Iris pigment epithelial cell (primary cell): ENCODE data around the gene COL11A2.
A peak's percentile ranks its signal among the peaks of the same experiment; 100 is the strongest.
"Not testable (repeated sequence)": the region's sequence is repeated elsewhere in the genome, so short reads cannot be mapped to it uniquely, and the experiment has no call there.

Experiments
- DNase-seq: peaks from one replicate; pipeline ENCODE4 v3.0.0-alpha.2; 2011; ENCODE audit warnings: low read depth

Gene COL11A2

DNA sequence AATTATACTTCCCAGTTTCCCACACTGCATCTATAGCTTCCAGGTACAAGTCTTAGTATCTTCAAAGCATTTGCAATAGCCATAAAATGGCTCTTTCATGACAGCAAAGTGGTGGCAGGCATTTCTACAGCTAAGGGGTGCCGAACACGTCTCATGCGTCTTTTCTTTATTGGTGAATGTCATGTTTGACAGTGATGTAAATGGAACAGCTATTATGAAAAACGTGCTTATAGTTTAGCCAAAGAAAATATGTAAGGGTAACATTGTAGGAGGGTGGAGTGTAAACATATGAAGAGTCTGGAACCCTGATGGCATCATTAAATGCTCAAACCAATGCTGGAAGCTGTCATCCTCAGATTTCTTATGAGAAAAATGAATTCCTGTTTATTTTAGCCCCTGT, 37.9 kb downstream of the COL11A2 start:
- no peak for DNase-seq

- no peak for DNase-seq
These were observed 41.2 kb downstream of the COL11A2 start for GRCh38 chr6:33151050-33151449.

DNA sequence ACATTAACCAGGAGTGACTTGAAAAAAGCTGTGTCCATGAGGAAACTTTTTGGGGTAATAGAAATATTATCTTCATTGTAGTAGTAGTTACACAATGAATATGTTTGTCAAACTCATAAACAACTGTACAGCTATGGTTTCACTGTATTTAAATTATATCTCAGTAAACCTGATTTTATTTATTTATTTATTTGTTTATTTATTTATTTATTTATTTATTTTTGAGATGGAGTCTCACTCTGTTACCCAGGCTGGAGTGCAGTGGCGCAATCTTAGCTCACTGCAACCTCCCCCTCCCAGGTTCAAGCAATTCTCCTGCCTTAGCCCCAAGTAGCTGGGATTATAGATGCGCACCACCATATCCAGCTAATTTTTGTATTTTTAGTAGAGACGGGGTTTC, 41.7 kb downstream of the COL11A2 start:
- not testable (repeated sequence) for DNase-seq

GRCh38 chr6:33147807-33148666, 44.2 kb downstream of the COL11A2 start:
- DNase-seq: peak; percentile 52

- peak; percentile 22 for DNase-seq
These were observed 47.9 kb downstream of the COL11A2 start for GRCh38 chr6:33144373-33144772.

DNA sequence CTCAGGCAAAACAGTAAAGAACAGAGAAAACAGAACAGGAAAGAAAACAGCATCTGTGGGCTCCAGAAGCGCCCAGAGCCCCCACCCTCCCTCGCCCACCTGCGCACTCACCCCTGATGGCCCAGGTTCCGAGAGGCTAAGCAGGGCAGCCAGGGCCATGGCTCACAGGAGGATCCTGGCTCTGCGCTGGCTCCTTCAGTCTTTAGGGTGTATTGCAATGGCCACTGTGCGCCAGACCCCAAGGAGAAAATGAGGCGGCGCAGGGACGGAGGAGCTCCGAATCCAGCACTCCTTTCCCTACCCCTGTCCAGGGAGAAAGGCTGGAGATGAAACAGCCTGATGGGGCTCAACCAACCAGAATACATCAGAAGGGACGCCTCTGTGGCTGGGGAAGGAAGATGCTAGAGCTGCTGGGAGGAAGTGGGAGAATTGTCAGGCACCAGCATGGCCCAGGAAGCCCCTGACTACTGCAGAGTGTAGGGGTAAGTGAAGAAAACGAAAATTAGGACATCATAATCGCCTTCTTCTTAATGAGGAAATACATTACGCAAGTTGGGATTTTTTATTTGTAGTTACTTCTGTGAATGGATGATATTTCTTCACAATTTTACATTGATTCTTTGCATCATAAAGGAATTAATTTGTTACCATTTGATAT, 49.0 kb downstream of the COL11A2 start:
- no peak for DNase-seq

DNA sequence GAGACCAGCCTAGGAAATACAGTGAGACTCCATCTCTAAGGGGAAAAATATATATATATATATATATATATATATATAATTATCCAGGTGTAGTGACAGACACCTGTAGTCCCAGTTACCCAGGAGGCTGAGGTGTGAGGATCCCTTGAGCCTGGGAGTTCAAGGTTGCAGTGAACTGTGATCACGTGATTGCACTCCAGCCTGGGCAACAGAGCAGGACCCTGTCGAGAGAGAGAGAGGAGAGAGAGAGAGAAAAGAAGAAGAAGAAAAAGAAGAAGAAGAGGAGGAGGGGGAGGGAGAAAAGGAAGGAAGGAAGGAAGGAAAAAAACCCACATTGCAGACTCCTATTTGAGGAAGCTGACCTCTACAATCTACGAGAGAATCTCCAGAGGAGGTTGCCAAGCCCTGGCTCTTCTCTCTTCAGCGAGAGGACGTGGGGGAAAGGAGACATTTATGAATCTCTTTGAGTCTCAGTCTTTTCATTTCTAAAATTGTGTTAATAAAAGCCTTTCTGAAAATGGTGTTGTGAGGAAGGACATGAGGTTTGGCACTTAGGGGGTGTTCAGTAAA, 49.7 kb downstream of the COL11A2 start:
- DNase-seq: no peak

DNA sequence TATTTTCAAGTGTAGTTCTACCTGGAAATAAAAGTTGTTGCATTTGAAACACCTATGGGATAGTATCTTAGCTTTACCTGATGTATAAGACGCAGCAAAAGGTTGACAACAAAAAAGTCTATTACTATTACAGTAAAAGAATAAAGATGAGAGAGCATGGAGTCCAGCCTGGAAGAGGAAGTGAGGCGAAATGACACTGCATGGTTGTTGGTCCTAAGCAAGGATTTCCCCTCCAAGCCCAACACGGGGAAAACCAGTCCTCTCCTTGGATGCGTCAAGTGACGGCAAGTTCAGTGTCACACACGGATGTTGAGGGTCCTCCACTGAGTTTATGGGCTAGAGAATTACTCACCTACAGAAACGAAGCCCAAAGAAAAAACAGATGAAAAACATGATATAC, 51.7 kb downstream of the COL11A2 start:
- no peak for DNase-seq

DNA sequence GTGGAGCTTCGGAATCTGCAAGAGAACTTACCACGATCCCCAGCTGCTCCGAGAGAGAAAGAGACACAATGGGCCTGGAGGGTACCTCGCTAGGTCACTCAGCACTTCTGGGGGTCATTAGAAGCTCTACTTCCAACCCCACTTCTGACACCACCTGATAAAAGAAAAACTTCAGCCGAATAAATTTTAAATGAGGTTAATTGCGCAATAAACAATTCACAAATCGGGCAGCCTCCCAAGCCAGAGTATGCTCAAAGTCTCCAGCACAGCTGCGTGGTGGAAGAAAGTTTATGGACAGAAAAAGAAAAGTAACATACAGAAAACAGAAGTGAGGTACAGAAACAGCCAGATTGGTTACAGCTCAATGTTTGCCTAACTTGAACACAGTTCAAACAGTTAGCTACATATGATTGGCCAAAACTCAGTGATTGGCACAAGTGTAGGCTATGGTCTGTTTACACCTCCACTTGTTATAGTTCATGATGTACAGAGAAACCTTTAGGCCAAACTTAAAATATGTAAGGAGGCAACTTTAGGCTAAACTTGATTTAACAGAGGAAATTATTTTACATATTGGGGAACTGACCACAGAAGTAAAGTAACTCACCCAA, 52.6 kb downstream of the COL11A2 start:
- DNase-seq: no peak

DNA sequence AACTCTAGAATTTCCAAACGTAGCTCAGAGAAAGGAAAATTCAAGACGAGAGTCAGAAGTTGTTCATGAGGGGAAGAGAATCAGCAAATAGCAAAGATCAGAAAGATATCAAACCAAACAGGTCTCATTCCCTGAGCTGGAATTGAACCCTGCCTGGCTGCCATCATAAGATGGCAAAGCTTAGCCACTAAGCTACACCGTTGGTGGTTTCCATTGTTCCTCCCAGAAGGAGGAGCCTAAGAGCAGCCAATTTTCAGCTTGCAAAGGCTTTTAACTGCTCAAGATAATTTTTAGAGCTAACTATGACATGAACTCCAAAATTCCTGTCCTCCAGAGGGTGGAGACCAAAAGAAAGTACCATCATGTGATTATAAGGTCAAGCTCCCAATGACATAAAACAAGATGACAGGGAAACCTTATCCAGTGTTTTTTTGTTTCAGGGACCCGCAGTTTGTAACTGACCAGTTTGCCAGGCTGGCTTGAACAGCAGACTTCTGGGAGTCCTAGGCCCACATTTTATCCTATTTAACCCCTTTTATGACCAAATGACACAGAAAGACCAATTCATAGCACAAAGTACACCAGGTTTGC, 55.9 kb downstream of the COL11A2 start:
- no peak for DNase-seq

DNA sequence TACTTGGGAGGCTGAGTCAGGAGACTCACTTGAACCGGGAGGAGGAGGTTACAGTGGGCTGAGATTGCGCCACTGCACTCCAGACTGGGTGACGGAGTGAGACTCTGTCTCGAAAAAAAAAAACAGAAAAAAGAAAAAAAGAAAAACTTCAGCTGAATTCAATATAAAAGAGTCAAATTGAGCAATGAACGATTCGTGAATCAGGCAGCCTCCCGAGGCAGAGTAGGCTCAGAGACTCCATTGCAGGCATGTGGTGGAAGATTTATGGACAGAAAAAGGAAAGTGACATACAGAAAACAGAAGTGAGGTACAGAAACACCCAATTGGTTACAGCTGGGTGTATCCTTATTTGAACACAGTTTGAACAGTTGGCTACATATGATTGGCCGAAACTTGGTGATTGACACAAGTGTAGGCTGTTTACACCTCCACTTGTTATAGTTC, 60.2 kb downstream of the COL11A2 start:
- DNase-seq: peak; percentile 35

GRCh38 chr6:33128318-33128717, 63.9 kb downstream of the COL11A2 start:
- DNase-seq: no peak

DNA sequence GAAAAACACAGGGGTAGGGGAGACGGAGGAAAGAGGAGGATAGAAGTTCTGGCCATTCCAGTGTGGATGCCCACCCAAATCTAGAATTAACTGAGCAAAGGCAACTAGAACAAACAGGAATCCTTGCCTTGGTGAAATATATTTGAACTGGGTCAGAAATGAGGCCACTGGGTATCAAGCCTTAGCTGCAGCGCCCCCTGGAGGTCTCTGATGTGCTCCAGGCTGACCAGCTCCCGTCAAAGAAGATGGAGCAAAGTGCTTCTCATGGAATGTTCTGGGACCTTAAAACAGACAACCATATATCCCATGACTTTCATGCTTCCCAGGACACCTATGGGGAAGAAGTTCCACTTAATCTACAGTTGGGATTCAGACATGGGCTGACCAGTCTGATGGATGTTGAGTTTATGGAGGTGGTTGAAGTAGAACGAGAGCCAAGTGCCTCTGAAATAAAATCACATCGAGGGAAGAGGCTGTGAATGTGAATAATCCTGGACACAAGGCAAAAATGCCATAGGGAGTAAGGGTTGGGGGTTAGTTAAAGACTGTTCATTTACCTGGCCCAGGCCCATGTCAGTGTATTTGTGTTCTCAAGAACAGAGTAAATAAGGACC, 66.1 kb downstream of the COL11A2 start:
- peak; percentile 52 for DNase-seq

- no peak for DNase-seq
These were observed 67.3 kb downstream of the COL11A2 start for GRCh38 chr6:33124947-33125346.

- no peak for DNase-seq
These were observed 67.8 kb downstream of the COL11A2 start for GRCh38 chr6:33124525-33124901.

DNA sequence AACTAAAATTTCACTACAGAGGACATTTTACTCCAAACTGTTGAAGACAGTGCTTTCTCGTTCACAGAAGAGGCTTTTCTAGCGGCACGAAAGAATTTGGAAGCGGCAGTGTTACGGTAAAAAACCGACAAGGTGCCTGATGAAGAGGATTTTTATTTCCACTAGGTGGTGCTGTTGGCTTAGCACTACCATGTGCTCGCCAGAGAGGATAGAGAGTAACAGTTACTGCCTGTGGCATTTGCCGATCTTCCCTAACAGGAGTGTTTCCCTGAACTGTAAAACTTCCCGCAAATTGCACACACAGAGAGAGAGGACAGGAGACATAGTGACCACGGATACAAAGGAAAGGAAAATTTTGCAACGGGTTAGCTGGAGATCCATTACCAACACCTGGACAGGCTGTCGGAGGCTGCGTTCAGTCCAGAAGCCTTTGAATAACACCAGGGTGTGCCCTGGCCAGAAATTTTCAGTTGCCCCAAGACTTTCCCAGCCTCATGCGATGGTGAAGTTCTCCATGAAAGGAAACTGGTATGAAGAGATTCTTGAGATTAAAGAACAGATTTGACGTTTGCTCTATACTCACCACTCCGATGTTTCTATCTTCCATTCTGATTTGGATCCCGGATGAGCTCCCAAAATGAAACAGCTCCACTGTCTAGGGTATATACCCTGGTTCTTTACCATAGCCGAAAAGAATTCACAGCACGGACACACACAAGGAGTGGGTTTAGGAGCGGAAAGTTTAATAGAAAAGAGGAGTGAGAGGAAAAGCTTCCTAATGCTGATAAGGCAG, 68.3 kb downstream of the COL11A2 start:
- peak; percentile 32 for DNase-seq

- DNase-seq: no peak
These were observed 69.1 kb downstream of the COL11A2 start for GRCh38 chr6:33123181-33123580.

DNA sequence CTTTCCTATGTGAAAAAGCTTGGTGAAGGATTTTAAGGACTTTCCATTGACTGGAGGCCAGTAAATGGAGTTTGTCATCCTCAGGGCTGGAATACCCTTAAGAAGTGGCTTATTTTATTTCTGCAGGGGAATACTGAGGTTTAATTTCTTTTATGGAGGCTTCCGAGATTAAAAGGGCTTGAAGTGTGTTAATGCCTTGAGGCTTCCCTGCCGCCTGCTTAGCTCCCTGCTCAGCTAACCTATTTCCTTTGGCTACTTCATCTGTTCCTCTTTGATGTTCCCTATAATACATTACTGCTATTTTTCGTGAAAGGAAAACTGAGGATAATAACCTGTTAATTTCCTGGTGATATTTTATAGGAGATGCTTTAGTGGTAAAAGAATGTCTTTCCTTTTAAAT, 72.3 kb downstream of the COL11A2 start:
- DNase-seq: no peak

DNA sequence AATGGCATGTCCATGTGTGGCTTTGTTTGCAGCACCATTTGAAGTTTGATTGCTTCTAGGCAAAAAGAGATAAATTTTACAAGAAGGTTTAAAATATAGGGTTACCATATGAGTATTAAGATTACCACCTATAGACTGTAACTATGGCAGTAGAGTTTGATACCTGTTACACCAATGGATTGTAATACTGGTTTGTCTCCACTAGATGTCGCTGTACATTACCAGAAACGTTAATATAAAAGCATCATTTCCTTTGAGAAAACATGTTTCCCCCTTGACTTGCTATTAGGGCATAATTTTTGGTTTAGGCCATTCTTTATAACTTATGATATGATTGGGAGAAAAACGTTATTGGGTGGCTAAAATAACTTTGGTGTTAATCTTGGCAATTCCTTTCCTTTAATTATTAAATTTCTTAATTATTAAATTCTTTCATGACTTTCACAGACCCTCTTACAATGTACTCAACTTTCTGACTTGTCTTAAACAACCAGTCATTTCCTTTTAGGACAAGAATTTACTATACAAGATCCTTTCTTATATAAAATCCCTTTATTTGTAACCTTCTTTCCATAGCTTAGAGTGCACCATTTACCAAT, 73.6 kb downstream of the COL11A2 start:
- peak; percentile 23 for DNase-seq

- no peak for DNase-seq
These were observed 74.4 kb downstream of the COL11A2 start for GRCh38 chr6:33117811-33118277.
